ENCODE measurements around the gene PHF12. TPM values are rescaled to one million over a fixed set of nuclear protein-coding genes. Genes with fewer than 3 reads are reported as not detected.

The PHF12 gene
- total RNA-seq, 4 donors from 2014 or later: 54.8 to 114 (median 72.9) TPM

DNA sequence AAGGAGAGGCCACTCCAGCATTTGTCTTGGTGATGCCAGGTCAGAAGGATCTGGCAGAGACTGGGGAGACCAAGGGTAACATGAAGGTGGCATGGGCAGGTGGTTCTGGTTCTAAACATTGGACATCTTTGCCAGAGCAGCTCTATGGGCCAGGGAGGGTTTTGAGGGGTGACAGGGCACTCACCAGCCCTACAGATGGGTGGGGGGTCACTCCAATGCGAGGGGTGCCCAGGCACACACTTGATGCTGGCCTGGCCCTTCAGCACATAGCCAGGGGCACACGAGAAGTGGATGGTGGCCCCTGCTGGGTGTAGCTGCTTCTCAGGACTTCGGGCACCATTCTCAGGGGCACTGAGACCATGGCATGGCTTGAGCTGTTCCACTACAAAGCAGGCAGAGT, 5.5 kb upstream of the PHF12 start:
- H3K27ac ChIP-seq: no peak overlapping the region
- DNase-seq: no peak
- no peaks in the 10 kb centered on the region for H3K27me3 ChIP-seq
- H3K4me3 ChIP-seq: no peak overlapping the region
- no peaks in the 10 kb centered on the region for H3K36me3 ChIP-seq
- H3K4me1 ChIP-seq: peaks cover 0 to 5% (median 0%) of the 10 kb centered on the region in 4 donors
- H3K9me3 ChIP-seq: no peaks in the 10 kb centered on the region
- no peak for TF ChIP-seq POLR2A (IDR thresholded peaks at IDR 0.05)
- TF ChIP-seq, protein P1, sequence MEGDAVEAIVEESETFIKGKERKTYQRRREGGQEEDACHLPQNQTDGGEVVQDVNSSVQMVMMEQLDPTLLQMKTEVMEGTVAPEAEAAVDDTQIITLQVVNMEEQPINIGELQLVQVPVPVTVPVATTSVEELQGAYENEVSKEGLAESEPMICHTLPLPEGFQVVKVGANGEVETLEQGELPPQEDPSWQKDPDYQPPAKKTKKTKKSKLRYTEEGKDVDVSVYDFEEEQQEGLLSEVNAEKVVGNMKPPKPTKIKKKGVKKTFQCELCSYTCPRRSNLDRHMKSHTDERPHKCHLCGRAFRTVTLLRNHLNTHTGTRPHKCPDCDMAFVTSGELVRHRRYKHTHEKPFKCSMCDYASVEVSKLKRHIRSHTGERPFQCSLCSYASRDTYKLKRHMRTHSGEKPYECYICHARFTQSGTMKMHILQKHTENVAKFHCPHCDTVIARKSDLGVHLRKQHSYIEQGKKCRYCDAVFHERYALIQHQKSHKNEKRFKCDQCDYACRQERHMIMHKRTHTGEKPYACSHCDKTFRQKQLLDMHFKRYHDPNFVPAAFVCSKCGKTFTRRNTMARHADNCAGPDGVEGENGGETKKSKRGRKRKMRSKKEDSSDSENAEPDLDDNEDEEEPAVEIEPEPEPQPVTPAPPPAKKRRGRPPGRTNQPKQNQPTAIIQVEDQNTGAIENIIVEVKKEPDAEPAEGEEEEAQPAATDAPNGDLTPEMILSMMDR (IDR thresholded peaks at IDR 0.05): no peak

DNA sequence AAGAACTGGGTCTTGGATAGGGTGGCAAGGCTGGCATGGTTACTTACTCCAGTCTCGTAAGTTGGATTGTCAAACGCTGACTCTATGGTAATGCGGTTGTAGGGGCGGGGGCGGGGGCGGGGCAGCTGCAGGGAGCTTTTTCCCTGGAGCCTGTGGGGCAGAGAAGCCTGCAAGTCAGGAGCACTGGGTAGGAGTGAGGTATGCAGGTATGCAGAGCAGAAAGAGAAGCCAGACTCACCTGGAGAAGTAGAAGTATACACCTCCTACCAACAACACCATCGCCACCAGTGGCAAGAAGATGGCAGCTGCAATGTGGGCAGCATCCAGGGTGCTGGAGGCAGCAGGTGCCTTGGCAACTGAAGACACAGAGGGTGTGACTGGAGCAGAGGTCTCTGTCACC, 4.8 kb upstream of the PHF12 start:
- peaks cover 0 to 5% (median 0%) of the 10 kb centered on the region in 4 donors for H3K4me1 ChIP-seq
- no peak overlapping the region for H3K27ac ChIP-seq
- H3K4me3 ChIP-seq: no peak overlapping the region
- H3K36me3 ChIP-seq: no peaks in the 10 kb centered on the region
- H3K9me3 ChIP-seq: no peaks in the 10 kb centered on the region
- TF ChIP-seq, protein P1 (IDR thresholded peaks at IDR 0.05): no peak
- no peak for DNase-seq
- H3K27me3 ChIP-seq: no peaks in the 10 kb centered on the region

DNA sequence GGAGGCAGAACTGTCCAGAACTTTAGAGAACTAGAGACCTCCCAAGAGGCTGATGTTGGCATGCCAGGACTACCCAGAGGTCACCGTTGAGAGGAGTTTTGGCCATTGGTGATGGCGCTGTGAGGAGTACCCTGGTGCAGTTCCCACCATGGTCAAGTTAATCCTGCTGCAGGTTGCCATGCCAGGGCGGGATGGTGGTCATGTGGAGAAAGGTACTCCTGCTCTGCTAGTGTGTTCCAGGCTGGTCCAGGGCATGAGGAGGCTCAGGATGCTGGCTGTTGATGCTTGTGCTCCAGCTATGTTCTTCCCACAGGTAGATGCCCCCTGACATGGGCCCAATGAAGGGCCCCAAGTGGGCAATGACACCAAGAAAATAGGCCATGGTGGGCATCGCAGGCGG, 4.1 kb upstream of the PHF12 start:
- Histone ChIP-seq H3K36me3 (no peaks in the 10 kb centered on the region), H3K4me1 (peaks cover 0 to 5% (median 0%) of the 10 kb centered on the region in 4 donors), H3K27ac (no peak overlapping the region), H3K4me3 (no peak overlapping the region), H3K9me3 (no peaks in the 10 kb centered on the region), H3K27me3 (no peaks in the 10 kb centered on the region)
- TF ChIP-seq, protein P1 (IDR thresholded peaks at IDR 0.05): no peak
- TF ChIP-seq POLR2A (IDR thresholded peaks at IDR 0.05): no peak
- DNase-seq: no peak

DNA sequence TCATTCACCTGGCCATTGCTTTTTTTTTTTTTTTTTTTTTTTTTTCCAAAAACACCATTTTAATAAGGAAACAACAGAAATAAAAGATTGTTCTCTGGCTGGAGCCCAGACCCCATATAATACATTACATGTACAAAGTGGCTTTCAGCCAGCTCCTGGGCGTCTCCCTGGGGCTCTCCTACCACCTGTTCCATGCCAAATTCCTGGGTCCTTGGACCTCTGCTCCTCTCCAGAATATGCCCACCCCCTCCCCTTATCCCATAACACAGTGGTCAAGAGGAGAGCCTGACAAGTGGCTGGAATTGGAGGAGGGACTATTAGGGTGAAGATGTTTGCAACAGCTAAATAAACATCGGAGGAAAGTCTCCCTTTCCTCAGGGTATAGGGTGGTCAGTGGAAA, 3.6 kb upstream of the PHF12 start:
- Histone ChIP-seq H3K27me3 (no peaks in the 10 kb centered on the region), H3K9me3 (no peaks in the 10 kb centered on the region), H3K4me1 (peaks cover 0 to 5% (median 0%) of the 10 kb centered on the region in 4 donors), H3K27ac (no peak overlapping the region), H3K4me3 (no peak overlapping the region), H3K36me3 (no peaks in the 10 kb centered on the region)
- no peak for DNase-seq
- no peak for TF ChIP-seq POLR2A (IDR thresholded peaks at IDR 0.05)
- TF ChIP-seq, protein P1 (IDR thresholded peaks at IDR 0.05): no peak

DNA sequence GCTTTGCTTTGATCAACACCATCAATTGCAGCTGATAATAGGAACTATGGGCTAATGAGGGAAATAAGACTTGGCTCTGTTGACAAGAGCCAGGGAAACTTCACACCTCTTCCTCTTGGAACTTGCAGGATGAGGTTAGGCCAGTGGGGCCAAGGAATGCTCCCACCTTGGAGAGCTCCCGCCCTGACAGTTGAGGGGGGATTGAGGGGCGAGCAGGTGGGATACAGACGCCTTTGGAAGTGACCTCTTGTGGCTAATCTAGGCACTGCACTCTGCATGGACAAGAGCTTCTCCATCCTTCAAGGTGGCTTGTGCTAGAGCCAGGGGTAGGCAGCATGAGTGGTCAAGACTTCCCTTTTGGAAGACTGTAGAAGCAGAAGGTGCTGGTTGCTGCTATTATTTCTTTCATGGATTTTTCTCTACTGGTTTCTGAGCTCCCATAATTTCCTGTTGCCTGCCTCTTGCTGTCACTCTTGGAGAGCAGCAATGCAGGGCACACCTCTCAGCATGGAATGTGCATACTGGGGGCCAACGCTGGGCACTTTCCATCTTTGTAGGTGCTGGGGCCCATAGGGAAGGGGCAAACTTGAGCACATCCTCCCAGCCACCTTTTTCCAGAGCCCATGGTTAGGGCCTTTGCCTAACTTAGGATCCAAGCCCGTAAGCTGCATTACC, 2.3 kb upstream of the PHF12 start:
- peak in 2 of 3 donors; percentile 61 to 76 for DNase-seq
- no peaks in the 10 kb centered on the region for H3K36me3 ChIP-seq
- no peaks in the 10 kb centered on the region for H3K9me3 ChIP-seq
- H3K27ac ChIP-seq: no peak overlapping the region
- H3K27me3 ChIP-seq: no peaks in the 10 kb centered on the region
- peaks cover 0 to 6% (median under 1%) of the 10 kb centered on the region in 4 donors for H3K4me1 ChIP-seq
- TF ChIP-seq, protein P1 (IDR thresholded peaks at IDR 0.05): peak; percentile 60 to 87 (median 72)
- no peak for TF ChIP-seq POLR2A (IDR thresholded peaks at IDR 0.05)
- H3K4me3 ChIP-seq: no peak overlapping the region

Measured in Peyer's patch (tissue), 4 donors.